ENCODE results near the gene RESP18.
A peak's percentile ranks its signal among the peaks of the same experiment; 100 is the strongest.
"Not testable (repeated sequence)": the region's sequence is repeated elsewhere in the genome, so short reads cannot be mapped to it uniquely, and the experiment has no call there.

The RESP18 gene

DNA sequence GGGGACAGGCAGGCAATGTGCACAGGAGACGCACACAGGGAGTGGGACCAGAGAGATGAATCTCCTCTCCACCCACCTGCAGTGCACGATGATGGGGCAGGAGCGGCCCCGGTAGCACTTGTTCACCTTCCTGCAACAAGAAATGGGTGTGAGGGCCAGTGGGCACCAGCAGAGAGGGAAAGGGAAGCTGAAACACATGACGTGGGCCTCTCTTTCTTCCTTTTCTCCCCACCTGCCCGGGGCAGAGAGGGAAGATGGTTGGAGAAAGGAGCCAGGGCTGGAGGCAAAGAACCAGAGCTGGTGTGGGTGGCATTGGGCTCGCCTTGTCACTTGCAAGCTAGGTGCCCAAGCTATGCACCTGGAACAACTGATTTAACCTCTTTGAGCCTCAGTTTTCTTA, 41.1 kb downstream of the RESP18 start:
- no peak for DNase-seq

DNA sequence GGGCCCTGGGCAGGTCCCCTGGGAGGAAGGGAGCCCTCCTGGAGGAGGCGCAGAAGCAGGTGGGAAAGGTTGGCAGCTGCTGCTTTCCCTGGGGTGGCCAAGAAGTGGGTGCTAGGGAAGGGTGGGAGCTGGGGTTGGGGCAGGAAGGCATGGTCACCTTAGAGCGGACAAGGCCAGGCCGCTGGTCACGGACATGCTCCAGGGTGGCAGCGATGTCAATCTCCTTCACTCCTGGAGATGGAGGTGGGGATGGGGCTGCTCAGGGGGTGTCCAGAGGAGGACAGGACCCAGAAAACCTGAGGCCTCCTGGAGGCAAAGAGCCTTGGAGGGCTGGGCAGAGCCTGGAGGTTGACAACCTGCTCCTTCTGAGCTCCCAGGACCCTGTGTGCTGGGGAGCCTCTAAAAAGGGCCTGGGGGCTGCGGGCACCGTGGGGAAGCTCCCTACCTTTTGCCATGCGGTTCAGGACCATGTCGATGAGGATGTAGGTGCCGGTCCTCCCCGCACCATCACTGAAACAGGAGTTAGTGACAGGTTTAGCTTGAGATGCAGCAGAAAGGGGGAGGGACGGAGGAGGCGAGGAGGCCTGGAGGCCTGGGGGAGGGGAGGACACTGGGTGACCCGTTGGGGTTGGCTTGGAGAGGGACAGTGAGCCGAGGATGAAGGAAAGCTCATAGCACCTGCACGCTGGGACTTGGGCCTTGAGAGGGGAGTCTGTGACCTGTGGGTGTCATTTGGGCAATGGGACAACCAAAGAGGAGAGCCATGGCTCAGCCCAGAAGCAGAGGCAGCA, 42.0 kb downstream of the RESP18 start:
- no peak for DNase-seq

DNA sequence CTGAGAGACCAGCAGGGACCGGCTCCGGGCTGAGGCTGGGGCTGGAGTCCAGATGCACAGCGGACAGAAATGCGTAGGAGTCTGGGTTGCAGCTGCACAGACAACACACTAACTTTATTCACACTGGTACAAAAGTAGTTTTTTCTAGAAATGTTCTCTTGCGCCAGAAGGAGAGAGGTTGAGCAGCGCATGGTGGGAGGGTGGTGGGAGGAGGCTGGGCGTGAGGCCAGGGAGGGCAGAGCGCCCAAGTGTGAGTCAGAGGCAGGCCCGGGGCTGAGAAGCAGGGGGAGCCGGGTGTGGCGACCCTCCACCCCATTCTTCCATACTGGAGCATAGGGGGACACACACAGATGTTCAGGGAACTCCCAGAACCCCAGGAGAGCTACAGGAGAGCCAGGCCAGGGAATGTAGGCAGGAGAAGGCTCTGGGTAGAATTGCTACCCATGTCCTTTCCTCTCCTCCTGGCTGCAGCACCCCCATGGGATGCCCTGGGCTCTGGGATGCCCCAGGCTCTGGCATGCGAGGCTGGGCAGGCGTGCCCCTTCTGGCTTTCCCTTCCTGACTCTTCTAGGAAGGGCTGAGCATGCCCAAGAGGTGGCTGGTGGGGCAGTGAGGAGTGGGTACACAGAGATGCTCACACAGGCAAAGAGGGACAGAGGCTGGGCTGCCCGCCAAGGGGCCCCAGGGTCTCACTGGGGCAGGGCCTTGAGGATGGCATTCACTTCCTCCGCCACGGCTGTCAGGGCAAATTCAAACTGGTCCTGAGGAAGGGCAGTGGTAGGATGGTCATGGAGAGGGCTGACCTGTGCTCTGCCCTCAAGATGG, 42.8 kb downstream of the RESP18 start:
- peak; percentile 94 for DNase-seq

DNA sequence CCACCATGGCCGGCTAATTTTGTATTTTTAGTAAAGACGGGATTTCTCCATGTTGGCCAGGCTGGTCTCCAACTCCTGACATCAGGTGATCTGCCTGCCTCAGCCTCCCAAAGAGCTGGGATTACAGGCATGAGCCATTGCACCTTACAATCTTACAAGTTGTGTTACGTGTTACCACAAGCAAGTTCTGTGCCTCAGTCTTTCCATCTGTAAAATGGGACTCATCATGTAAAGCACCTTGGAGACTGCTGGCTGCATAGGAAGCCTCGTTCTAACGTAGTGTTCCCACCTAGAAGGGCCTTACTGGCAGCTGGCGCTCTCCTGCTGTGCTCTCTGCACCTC, 43.4 kb downstream of the RESP18 start:
- DNase-seq = no peak

DNA sequence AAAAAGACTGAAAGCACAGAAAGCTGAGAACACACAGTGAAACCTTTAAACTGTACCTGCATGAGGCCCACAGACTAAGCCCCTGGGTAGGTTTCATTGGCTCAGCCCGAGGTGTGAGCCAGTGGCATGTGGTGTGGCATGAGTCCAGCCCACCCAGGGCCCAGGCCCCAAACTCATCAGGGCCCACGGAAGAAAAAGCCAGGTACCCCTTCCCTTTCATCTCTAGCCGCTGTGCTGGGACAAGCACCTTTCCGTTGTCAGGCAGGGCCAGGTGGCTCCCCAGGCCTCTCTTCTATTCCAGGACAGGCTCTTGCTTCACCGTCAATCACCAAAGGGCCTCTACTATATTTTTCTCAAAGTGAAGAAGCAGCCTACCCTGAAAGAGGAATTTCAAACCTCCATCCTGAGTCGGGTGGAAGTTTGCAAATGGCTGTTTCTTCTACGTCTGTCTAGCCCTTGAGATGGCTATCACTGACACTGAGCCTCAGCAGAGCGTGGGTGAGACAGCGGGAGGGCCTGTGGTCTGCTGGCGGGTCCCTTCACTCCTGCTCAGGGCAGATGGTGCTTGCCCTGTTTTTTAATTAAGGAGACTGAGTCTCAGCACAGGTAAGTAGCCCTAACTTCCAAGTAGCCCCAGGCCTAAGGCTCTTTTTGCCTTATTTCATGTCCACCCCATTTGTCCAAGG, 44.8 kb downstream of the RESP18 start:
- no peak for DNase-seq

DNA sequence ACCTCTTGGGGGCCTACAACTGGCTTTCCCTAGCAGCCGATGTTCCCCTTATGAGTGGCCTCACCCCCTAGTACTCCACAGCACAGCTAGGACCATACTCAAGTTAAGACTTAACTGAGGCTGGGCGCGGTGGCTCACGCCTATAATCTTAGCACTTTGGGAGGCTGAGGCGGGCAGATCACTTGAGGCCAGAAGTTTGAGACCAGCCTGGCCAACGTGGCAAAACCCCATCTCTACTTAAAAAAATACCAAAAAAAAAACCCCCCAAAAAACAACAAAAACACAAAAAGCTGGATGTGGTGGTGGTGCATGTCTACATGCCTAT, 45.5 kb downstream of the RESP18 start:
- not testable (repeated sequence) for DNase-seq

DNA sequence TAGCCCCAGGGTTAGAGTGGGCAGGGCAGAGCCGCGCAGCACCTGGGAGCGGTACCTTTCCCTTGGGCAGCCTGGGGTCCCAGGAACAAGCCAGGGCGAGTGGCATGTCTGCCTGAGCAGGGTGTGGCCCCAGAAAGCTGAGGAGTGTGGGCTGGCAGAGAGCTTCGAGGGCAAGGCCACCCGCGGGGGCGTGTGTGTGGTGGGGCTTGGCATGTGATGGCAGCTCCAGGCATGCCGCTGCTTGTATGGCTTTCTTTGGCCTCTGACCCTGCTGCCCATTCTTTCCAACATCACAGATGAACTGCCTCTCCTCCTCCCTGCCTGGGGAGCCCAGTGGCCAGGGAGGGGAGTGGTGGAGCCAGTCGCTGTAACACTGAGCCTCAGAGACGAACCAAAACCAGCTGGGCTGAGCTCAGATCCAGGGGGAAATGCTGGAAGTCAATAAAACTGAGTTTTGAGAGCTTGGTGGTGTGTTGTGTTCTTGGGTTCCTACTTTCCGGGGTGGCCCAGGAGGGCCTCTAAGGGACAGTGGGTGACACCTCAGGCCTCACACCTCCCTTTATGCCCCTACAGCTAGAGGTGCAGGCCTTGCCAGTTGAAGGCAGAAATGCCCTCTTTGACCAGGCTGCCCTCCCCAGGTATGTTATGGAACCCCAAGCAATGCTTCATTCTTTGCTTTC, 46.0 kb downstream of the RESP18 start:
- peak; percentile 45 for DNase-seq

DNA sequence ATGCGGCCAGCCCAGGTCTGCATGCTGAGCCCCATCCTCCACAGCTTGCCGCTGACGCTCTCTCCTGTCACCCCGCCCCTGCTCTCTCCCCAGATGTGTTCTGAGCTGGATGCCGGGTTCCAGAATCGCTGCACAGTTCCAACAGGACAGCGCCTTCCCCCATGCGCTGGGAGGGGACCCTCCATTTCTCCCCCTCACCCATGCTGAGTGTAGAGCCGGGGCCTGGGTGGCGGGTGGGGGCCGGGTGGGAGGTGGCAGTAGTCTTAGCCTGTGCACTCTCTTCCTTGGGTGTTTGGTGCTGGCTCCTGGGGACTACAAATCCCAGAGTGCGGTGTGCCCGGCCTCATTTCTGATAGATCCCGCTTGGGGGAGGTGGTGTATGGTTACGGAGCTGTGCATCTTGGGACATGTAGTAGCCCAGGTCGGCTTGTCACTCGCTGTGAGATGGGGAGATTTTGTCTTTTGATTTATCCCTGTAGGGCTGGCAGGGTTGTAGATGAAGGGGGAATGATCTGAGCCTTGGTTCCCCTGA, 46.6 kb downstream of the RESP18 start:
- peak; percentile 50 for DNase-seq

DNA sequence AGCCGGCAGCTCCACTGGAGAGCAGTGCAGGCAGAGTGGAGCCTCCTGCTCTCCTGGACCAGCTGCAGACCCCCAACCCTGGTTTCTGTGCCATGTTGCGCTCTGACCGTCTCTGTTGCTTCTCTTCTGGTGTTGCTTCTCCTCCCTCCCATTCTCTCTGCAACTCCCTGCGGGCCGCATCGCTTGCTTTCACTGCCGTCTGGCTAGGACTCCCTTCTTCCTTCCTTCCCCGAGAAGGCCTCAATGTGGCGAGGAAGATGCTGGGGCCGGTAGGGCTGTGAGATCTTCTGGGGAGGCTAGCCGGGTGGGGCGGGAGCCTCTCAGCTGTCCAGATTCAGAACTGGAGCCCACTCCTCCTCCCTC, 47.2 kb downstream of the RESP18 start:
- no peak for DNase-seq

DNA sequence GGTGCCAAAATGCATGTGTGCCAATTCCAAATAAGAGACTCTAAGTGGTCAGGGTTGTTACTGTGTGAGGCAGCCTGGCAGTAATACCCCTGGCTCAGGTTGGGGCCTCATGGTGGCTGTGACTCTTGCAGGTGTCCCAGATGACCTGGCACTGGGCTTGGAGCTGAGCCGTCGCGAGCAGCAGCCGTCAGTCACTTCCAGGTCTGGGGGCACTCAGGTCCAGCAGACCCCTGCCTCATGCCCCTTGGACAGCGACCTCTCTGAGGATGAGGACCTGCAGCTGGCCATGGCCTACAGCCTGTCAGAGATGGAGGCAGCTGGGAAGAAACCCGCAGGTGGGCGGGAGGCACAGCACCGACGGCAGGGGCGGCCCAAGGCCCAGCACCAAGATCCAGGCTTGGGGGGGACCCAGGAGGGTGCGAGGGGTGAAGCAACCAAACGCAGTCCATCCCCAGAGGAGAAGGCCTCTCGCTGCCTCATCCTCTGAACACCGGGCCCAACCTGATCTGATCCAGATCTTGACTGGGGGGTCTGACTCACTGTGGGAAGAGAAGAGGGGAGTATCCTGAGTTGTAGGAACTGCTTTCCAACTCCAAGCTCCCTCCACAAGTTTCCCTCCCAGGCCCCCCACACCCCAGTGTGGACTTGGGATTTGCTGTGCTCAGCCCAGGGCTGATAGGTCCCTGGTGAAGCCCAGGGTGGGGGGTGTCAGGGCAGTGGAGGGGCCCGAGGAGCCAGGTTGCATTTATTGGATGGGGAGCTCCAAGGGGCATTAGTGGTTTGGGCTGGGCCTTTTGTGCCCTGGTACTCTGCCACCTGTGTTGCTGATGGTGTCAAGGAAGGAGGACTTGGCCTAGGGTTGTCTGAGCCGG, 47.8 kb downstream of the RESP18 start:
- DNase-seq = no peak

DNA sequence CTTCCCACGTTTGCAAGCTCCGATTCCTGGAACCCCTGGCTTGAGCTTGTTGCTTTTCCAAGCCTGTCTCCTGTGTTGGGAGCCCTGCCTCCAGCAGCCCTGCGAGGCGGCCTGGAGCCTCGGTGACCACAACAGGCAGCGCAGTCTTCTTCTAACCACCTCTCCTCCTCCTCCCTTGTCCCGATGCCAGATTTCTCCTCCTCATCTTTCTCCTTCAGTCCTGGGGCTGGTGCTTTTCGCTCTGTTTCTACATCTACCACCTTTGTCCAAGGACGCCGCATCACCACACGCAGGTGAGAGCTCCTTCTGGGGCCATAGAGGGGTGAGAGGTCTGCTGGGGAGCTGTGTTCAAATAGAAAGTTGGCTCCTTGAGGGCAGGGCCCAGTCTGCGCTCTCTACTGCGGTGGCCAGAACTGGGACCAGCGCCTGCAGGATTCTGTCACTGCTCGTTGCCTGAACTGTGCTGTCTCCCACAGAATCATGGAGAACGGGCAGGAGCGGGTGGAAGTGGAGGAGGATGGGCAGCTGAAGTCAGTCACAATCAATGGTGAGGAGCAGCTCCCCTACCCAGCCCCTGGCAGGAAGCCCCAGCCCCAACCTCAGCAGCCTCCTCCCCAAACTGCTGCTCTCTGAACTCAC, 49.5 kb downstream of the RESP18 start:
- DNase-seq = no peak

DNA sequence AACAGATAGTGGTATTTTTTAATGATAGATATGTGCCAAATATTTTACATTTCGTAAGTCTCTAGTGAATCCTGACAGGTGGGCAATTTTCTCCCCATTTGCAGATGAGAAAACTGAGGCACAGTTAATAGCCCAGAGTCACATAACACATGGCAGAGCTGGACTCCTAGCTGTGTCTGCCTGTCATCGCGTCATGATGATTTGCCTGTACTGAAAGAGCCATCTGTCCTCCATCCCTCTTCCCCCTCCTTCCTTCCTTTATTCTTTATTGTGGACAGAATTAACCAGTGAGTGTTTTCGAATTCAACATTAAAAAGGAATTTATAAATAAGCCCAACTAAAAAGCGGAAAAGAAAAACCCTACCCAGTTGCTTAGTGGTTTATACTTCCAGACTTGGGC, 50.2 kb downstream of the RESP18 start:
- DNase-seq = peak; percentile 70

DNA sequence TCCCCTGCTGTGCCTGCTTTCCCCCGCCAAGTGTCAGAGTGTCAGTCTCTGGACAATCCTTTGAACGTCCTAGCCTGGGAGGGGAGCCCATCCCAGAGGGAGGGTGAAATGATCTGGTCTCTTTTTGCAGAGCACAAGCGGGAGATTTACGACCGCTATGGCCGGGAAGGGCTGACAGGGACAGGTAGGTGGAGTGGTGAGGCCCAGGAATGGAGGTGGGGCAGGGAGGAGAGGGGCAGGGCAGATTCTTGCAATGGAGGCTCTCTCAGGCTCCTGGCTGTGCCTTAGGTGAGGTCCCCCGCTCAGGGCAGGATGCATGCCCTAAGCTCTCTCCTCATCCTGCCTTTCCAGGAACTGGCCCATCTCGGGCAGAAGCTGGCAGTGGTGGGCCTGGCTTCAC, 51.0 kb downstream of the RESP18 start:
- DNase-seq = no peak

DNA sequence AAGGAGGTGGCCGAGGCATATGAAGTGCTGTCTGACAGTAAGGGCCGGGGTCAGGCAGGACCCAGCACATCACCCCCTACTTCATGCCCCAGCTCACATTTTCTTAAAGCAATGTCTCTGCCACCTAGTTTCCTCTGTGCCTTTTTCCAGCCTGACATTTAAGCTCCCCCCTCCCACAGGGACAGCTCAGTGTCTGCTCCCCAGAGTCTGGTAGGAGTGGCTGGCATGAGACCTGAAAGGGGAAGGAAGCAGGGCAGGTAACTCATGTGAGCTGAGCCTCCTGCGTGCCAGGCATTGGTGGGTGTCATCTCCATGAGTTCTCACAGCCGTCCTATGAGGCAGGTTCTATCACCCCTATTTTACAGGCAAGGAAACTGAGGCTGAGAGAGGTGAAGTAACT, 51.9 kb downstream of the RESP18 start:
- no peak for DNase-seq

DNA sequence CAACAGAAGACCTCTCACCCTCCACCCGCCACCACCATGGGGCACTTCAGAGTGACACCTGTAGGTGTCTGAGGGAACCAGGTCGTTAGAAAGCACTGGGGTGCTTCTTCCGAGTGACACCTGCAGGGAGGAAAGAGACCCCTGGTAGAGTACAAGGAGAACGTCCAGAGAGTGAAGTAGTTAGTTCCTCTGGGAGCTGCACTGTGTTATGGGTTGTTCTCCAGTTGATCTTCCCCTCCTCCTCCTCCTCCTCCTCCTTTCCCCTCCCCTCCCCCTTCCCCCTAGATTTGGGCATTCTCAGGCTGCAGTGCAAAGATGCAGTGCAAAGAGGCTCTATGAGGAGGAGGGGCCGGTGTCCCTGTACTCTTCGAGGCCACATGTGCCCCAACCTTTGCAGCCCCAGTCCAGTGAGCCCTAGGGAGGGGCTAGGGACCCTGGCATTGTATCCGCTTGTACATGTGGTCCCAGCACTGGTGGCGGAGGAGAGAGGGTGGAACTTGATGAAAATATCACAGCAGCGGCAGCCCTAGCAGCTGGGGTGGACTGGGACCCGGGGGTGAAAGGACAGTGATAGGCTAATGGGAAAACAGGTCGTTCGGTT, 52.5 kb downstream of the RESP18 start:
- DNase-seq = no peak

DNA sequence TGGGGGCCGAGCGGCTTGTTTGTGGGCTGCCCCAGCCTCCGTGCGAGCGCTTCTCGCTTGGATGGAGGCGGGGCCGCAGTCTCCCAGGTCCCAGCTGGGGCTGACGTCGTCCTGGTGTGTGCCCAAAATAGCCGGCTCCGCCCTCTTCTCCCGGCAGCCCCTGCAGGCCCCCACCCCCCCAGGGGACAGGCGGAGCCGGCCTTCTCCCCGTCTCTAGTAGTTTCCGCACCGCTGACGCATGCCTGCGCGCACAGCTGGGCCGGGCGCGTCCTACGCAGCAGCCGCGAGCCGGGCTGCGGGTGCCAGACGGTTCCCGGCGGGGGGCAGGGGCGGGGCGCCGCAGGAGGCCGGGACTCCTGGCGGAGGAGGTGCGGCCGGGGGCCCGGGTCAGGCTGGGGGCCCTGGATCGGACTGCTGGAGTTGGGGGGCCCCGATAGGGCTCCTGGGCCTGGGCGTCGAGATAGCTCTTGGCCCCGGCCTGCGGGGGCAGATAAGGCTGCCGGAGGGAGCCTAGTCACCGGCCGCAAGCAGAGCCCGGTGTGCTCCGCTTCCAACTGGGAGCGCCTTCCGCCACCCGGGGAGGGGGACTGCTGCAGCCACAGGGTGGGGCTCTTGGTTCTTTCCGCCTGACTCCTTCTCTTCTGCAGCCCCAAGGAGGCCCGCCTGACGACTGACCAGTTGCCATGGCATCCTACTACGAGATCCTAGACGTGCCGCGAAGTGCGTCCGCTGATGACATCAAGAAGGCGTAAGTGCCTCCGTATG, 53.2 kb downstream of the RESP18 start, which contains the start of gene DNAJB2:
DNAJB2 (plus strand) TSS at position 216 of the 765 bp plus-strand sequence; CDS start at position 684, 468 bp downstream.
- peak; percentile 99 for DNase-seq

DNA sequence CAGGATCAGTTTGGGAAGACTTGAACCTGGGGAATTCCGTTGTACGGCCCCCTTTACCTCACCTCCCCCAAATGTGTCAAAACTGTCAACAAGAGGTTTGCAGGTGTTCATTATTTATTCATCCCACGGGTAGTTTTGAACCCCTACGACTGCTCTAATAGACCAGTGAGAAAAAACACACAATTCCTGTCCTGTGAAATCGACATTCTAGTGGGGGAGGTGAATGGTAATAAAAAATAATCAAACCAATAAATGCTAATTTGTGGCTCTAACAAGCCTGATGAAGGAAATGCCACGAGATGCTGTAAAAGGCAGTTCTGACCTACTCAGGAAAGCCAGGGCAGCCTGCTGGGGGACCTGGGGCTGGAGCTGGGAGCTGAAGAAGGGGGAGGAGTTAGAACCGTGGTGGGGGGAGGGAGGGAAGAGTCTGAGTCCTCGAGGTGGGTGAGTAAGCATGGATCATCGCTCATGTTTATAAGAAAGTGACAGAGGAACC, 53.8 kb downstream of the RESP18 start:
- no peak for DNase-seq

DNA sequence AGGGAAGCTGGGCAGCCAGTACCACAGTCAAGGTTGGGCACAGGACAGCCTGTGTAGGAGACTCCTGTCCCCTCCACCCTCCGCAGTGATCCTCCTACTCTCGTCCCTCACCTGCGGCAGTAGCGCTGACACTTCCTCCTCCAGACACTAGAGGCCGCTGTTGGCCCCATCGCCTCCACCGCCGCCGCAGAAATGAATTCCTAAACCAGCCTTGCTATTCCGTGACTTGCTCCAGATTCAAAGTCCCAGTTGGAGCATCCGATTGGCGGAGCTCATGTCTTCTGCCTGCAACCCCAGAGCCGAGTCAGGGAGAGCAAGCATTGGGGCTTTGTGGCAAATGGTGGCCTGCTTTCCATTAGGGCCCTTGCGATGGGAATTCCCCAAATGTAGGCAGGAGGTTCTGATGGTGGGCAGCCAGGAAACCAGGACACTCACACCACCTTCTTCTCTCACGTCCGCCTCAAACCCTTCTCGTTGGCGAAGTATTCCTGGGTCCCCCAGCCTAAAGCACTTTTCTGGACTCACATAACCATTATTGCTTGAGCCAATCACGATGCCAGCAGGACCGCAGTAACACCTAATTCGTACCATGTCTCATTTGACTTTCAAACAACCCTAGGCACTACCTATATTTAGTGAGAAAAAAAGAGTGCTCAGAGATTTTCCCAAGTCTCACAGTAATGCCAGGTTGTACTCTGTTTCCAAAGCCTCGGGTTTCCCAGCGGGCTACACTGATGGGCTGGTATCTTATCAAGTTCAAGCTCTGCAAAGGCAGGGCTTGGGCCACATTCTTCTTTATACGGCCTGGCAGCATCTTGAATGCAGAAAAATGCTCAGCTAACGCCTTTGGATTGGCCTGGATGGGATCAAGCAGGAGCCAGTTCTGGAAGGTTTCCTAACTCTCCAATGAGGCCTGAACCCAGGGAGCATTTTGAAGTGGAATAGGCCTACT, 54.6 kb downstream of the RESP18 start:
- peak; percentile 86 for DNase-seq

Measured in midbrain (tissue), 1 donor.